OCI-LY1 (cell line): ENCODE results near the gene LIMS1.
"Not testable (repeated sequence)": the region's sequence is repeated elsewhere in the genome, so short reads cannot be mapped to it uniquely, and the experiment has no call there.

Experiments
- CTCF ChIP-seq: fragments of 200-600 bp; sonication (generic), shearing (Covaris generic); IDR thresholded peaks from 2 replicates; pipeline ENCODE4 v1.5.1; 2017; ENCODE audit warnings: mild to moderate bottlenecking, antibody characterized with exemption, low read length, moderate library complexity, mixed read lengths
- EZH2 ChIP-seq: fragments of 200-600 bp; sonication (generic), shearing (Covaris generic); IDR thresholded peaks from 2 replicates; pipeline ENCODE4 v1.8.0; 2017; ENCODE audit warnings: borderline replicate concordance, mixed run types, mild to moderate bottlenecking, antibody characterized with exemption, low read length, moderate library complexity, mixed read lengths

GRCh38 chr2:108653425-108653824 lies 119.2 kb downstream of the LIMS1 start:
- not testable (repeated sequence) for TF ChIP-seq CTCF, EZH2
